ENCODE measurements around the gene RANBP17.

GRCh38 chr5:171207256-171207847 is 345.5 kb downstream of the RANBP17 start:
- TF ChIP-seq ELF4 (IDR thresholded peaks at IDR 0.05), result no peak
- TF ChIP-seq BHLHE40 (IDR thresholded peaks at IDR 0.05; ENCODE audit: borderline replicate concordance), result no peak
- no peak for TF ChIP-seq SUZ12 (IDR thresholded peaks at IDR 0.05)
- no peak for TF ChIP-seq TARDBP (IDR thresholded peaks at IDR 0.05)
- 0 out of 2 replicates have a peak, but pooled peaks have one; percentile 7 for TF ChIP-seq PKNOX1 (IDR thresholded peaks at IDR 0.05)

Measured in HEK293T (cell line).